GM12878 (cell line): Measurements from ENCODE around the gene MICALL1. TPM values are rescaled to one million over a fixed set of nuclear protein-coding genes. Genes with fewer than 3 reads are reported as not detected.
A peak's percentile ranks its signal among the peaks of the same experiment; 100 is the strongest.

Experiments used
- ATAC-seq: fragments of 200-7000 bp; cut with Tn5 transposase; 3 replicates; pipeline ENCODE4 v1.9.1; 2020; ENCODE audit warnings: mild to moderate bottlenecking, moderate library complexity
- BruUV-seq: library from RNA; stranded (reverse); fragments of 400-500 nt; replicated peaks from 2 replicates; lab custom pipeline; 2021; lab: Mats Ljungman, UMichigan
- CTCF ChIA-PET: fragments of 300-600 bp; sonication (Branson Sonifier 250); formaldehyde crosslinking; extraction: SDS; loops from one replicate; lab custom pipeline; 2021; ENCODE audit warnings: inconsistent platforms; lab: Yijun Ruan, JAX
- POLR2A ChIA-PET: fragments of 350-600 bp; formaldehyde crosslinking; extraction: SDS; loops from one replicate; lab custom pipeline; 2021; ENCODE audit warnings: inconsistent platforms; lab: Charles Lee
- RAD21 ChIA-PET: fragments of 300-600 bp; sonication (Branson Sonifier 250); formaldehyde crosslinking; loops from one replicate; lab custom pipeline; 2023; ENCODE audit warnings: antibody characterized with exemption; ENCODE audit not compliant: unreplicated experiment; lab: Charles Lee
- SMC1A ChIA-PET: fragments of 300-600 bp; sonication (Branson Sonifier 250); formaldehyde crosslinking; loops from one replicate; lab custom pipeline; 2023; ENCODE audit not compliant: unreplicated experiment, uncharacterized antibody; lab: Charles Lee
- DNase-seq: peaks from one replicate; pipeline ENCODE4 v3.0.0-alpha.2; 2011; ENCODE audit warnings: low read depth, low spot score
- FAIRE-seq: peaks from 3 replicates; lab custom pipeline; 2011; peaks lifted over from hg19 to GRCh38; lab: Jason Lieb, UNC
- H2AFZ ChIP-seq: 2 replicates; pipeline ENCODE4 v1.6.0; 2011; ENCODE audit warnings: low read depth, low read length, control low read depth; ENCODE audit not compliant: control insufficient read depth
- H3K27ac ChIP-seq: 2 replicates; pipeline ENCODE4 v1.5.1; 2011; ENCODE audit warnings: control low read depth; ENCODE audit not compliant: control insufficient read depth, insufficient read depth
- H3K27me3 ChIP-seq, 2 experiments: replicated peaks in 1 of 2; 2 replicates each; pipeline versions ENCODE4 v1.6.0 to v1.6.1; 2011; ENCODE audit warnings: low read length in 1 of 2; ENCODE audit not compliant: control insufficient read depth in 2 of 2, insufficient read depth in 2 of 2
- H3K36me3 ChIP-seq, 2 experiments: 2 replicates each; pipeline ENCODE4 v1.5.1; 2011; ENCODE audit warnings: low read length in 1 of 2; ENCODE audit not compliant: control insufficient read depth in 2 of 2, insufficient read depth in 2 of 2
- H3K4me1 ChIP-seq: 2 replicates; pipeline ENCODE4 v1.6.1; 2011; ENCODE audit warnings: mild to moderate bottlenecking, low read length, moderate library complexity, mixed read lengths; ENCODE audit not compliant: control insufficient read depth, insufficient read depth
- H3K4me2 ChIP-seq: 2 replicates; pipeline ENCODE4 v1.6.0; 2011; ENCODE audit warnings: control low read depth; ENCODE audit not compliant: control insufficient read depth, insufficient read depth
- H3K4me3 ChIP-seq: fragments of 200-600 bp; sonication (generic); 2 replicates; pipeline ENCODE4 v1.5.1; 2016
- H3K79me2 ChIP-seq: 2 replicates; pipeline ENCODE4 v1.6.0; 2011; ENCODE audit warnings: low read length; ENCODE audit not compliant: control insufficient read depth, insufficient read depth
- H3K9ac ChIP-seq: 2 replicates; pipeline ENCODE4 v1.8.0; 2011; ENCODE audit warnings: low read length, control low read depth, mixed read lengths; ENCODE audit not compliant: control insufficient read depth, insufficient read depth
- H3K9me3 ChIP-seq: replicated peaks from 3 replicates; pipeline ENCODE4 v1.5.1; 2011; ENCODE audit warnings: mild to moderate bottlenecking, low read length; ENCODE audit not compliant: control insufficient read depth, insufficient read depth
- H4K20me1 ChIP-seq: 2 replicates; pipeline ENCODE4 v1.6.0; 2011; ENCODE audit not compliant: control insufficient read depth, insufficient read depth
- PAX8 ChIP-seq: fragments of 450-650 bp; IDR thresholded peaks from 2 replicates; pipeline ENCODE4 v1.6.1; 2017; ENCODE audit warnings: mild to moderate bottlenecking, moderate library complexity
- SIN3A ChIP-seq: IDR thresholded peaks from 2 replicates; pipeline ENCODE4 v1.6.1; 2012; ENCODE audit warnings: low read depth, low read length, improper control_type of control experiment
- ZBTB11 ChIP-seq: fragments of 450-650 bp; formaldehyde crosslinking; IDR thresholded peaks from 2 replicates; pipeline ENCODE4 v1.5.0; 2022; ENCODE audit warnings: mild to moderate bottlenecking, missing genetic modification characterization
- ZNF622 ChIP-seq: fragments of 450-650 bp; IDR thresholded peaks from 2 replicates; pipeline ENCODE4 v1.6.1; 2017; ENCODE audit warnings: mild to moderate bottlenecking, inconsistent platforms
- ZSCAN29 ChIP-seq: fragments of 450-650 bp; IDR thresholded peaks from 2 replicates; pipeline ENCODE4 v1.6.1; 2017; ENCODE audit warnings: mild to moderate bottlenecking, moderate library complexity
- WGBS: methylation state at CpG from one replicate; pipeline ENCODE4 v1.1.6; 2016; ENCODE audit warnings: low lambda C conversion rate; ENCODE audit not compliant: insufficient replicate concordance, insufficient coverage; ENCODE audit errors: missing lambda C conversion rate; 5-methylcytosine and 5-hydroxymethylcytosine counted together
- in situ Hi-C: fragments of 300-500 bp; cut with MboI; formaldehyde crosslinking; loops from 9 replicates; pipeline ENCODE4 v1.14.3; 2018; ENCODE audit warnings: mixed read lengths
- intact Hi-C: fragments of 100-400 bp; cut with micrococcal nuclease; formaldehyde crosslinking; loops from one replicate; pipeline ENCODE4 v1.14.2; 2022; ENCODE audit not compliant: unreplicated experiment
- polyA plus RNA-seq, 11 experiments: library from polyadenylated mRNA; depleted of rRNA in 4 of 11; unstranded in 6 of 11; stranded (reverse) in 5 of 11; fragments of >200 nt; fragmentation: Nextera tagmentation in 4 of 11; fragmentation: Illumina TruSeq in 1 of 11; extraction: Ambion mirVana in 4 of 11; extraction: Trizol in 1 of 11; gene quantifications; 1 replicate in 1 of 11; 2 replicates in 10 of 11; pipeline versions ENCODE4 v1.2.1 to v1.2.3, GENCODE V29; 2011 to 2016; ENCODE audit warnings: inconsistent platforms in 2 of 11, missing spikeins in 2 of 11, low read depth in 1 of 11
- total RNA-seq, 4 experiments: library from RNA; depleted of rRNA in 3 of 4; stranded (reverse); fragments of >200 nt in 3 of 4; fragmentation: Illumina TruSeq in 1 of 4; extraction: Trizol in 1 of 4; gene quantifications; 2 replicates each; pipeline versions ENCODE4 v1.2.1 to v1.2.3, GENCODE V29; 2013 to 2021

The MICALL1 gene
- total and polyA plus RNA-seq, 10 of the 15 experiments (the other 5 are each of a cell fraction or from before 2014, with no cell fraction given): 0.72 to 30.7 (median 7.8) TPM

- Histone ChIP-seq H3K4me2 (no peak overlapping the region), H2AFZ (no peak overlapping the region), H3K9ac (no peak overlapping the region), H3K9me3 (no peaks in the 10 kb centered on the region)
- no TSS peak for BruUV-seq
- RAD21 ChIA-PET: no interaction called here
- SMC1A ChIA-PET: no interaction called here
- POLR2A ChIA-PET: no interaction called here
- ATAC-seq: peak; percentile 68
- TF ChIP-seq SIN3A: no peak
- TF ChIP-seq, all 136 proteins: peak for 0
- 75% methylated on average over 4 of the region's 4 CpGs for WGBS
- intact Hi-C loops (no loop called here), in situ Hi-C loops (no loop called here)
- DNase-seq: no peak
- Histone ChIP-seq H3K4me3 (no peak overlapping the region), H3K4me1 (no peaks in the 10 kb centered on the region), H3K36me3 (peaks cover 0 to 3% of the 10 kb centered on the region in 2 experiments; a peak in 2 of 4 replicates), H4K20me1 (no peaks in the 10 kb centered on the region), H3K27me3 (no peaks in the 10 kb centered on the region), H3K27ac (no peak overlapping the region), H3K79me2 (no peaks in the 10 kb centered on the region)
- no peak for FAIRE-seq
- CTCF ChIA-PET: interaction anchor here (1.1 kb wide), 1 partner anchor 54 kb away, joined by 3 read pairs; no protein-coding TSS in a partner anchor
These were observed 11.9 kb downstream of the MICALL1 start for GRCh38 chr22:37917874-37918548.

GRCh38 chr22:37918580-37919270 is 12.6 kb downstream of the MICALL1 start:
- WGBS: 80% methylated on average over 22 of the region's 25 CpGs
- Histone ChIP-seq H3K79me2 (no peaks in the 10 kb centered on the region), H2AFZ (no peak overlapping the region), H3K9ac (no peak overlapping the region), H3K36me3 (peaks cover 0 to 3% of the 10 kb centered on the region in 2 experiments; a peak in 3 of 4 replicates), H4K20me1 (no peaks in the 10 kb centered on the region), H3K27ac (no peak overlapping the region), H3K9me3 (no peaks in the 10 kb centered on the region), H3K4me2 (no peak overlapping the region), H3K4me3 (no peak overlapping the region), H3K27me3 (no peaks in the 10 kb centered on the region), H3K4me1 (no peaks in the 10 kb centered on the region)
- intact Hi-C loops: no loop called here
- SMC1A ChIA-PET: no interaction called here
- no peak for ATAC-seq
- POLR2A ChIA-PET: interaction anchor here (0.7 kb wide), 1 partner anchor 12 kb away, joined by 3 read pairs; no protein-coding TSS in a partner anchor
- FAIRE-seq: no peak
- CTCF ChIA-PET: interaction anchor here (1.1 kb wide), 1 partner anchor 55 kb away, joined by 3 read pairs; no protein-coding TSS in a partner anchor
- TF ChIP-seq ZBTB11 (CRISPR knock-in tag) (no peak), ZSCAN29 (no peak), ZNF622 (no peak), PAX8 (no peak)
- no peak for DNase-seq
- in situ Hi-C loops: no loop called here
- RAD21 ChIA-PET: no interaction called here
- no TSS peak for BruUV-seq
